Caco-2 (cell line): ENCODE data around the gene SLC44A1. TPM values are rescaled to one million over a fixed set of nuclear protein-coding genes. Genes with fewer than 3 reads are reported as not detected.

Source experiments
- BruUV-seq: library from RNA; stranded (reverse); fragments of 400-500 nt; replicated peaks from 2 replicates; lab custom pipeline; 2021; lab: Mats Ljungman, UMichigan
- CTCF ChIA-PET: fragments of 300-600 bp; sonication (Branson Sonifier 250); formaldehyde crosslinking; loops from one replicate; lab custom pipeline; 2022; ENCODE audit warnings: antibody characterized with exemption; lab: Charles Lee
- POLR2A ChIA-PET: fragments of 300-600 bp; sonication (Branson Sonifier 250); formaldehyde crosslinking; loops from one replicate; lab custom pipeline; 2022; ENCODE audit warnings: antibody characterized with exemption; lab: Charles Lee
- DNase-seq, 2 experiments: peaks; one replicate each; pipeline versions ENCODE4 v3.0.0 to v3.0.0-alpha.2; 2020 to 2022
- H3K27me3 ChIP-seq: replicated peaks from 2 replicates; pipeline ENCODE4 v1.6.0; 2011; ENCODE audit warnings: low read length; ENCODE audit not compliant: control insufficient read depth, insufficient read depth
- H3K36me3 ChIP-seq: 2 replicates; pipeline ENCODE4 v1.5.1; 2011; ENCODE audit warnings: low read length; ENCODE audit not compliant: control insufficient read depth, insufficient read depth
- H3K4me1 ChIP-seq: fragments of 250-450 bp; sonication (Bioruptor Pico); 2 replicates; pipeline ENCODE4 v1.5.1; 2020; ENCODE audit warnings: mild to moderate bottlenecking
- H3K4me3 ChIP-seq: 2 replicates; pipeline ENCODE4 v1.5.1; 2011; ENCODE audit warnings: low read depth, mild to moderate bottlenecking, control low read depth, low read length
- H3K9me3 ChIP-seq: fragments of 250-450 bp; sonication (Bioruptor Pico); 2 replicates; pipeline ENCODE4 v1.5.1; 2020; ENCODE audit warnings: mild to moderate bottlenecking, moderate library complexity
- H3K27ac Mint-ChIP-seq: one replicate; pipeline ENCODE4 v1.8.0; 2022; ENCODE audit warnings: mixed read lengths; ENCODE audit not compliant: unreplicated experiment
- H3K27me3 Mint-ChIP-seq: one replicate; pipeline ENCODE4 v1.8.0; 2022; ENCODE audit warnings: mixed read lengths; ENCODE audit not compliant: insufficient read depth, unreplicated experiment
- H3K36me3 Mint-ChIP-seq: one replicate; pipeline ENCODE4 v1.8.0; 2022; ENCODE audit warnings: mild to moderate bottlenecking, mixed read lengths; ENCODE audit not compliant: insufficient read depth, unreplicated experiment
- H3K4me1 Mint-ChIP-seq: one replicate; pipeline ENCODE4 v1.8.0; 2022; ENCODE audit warnings: low read depth, mixed read lengths; ENCODE audit not compliant: unreplicated experiment
- H3K4me3 Mint-ChIP-seq: one replicate; pipeline ENCODE4 v1.8.0; 2022; ENCODE audit warnings: mild to moderate bottlenecking, moderate library complexity, mixed read lengths; ENCODE audit not compliant: unreplicated experiment
- H3K9me3 Mint-ChIP-seq: one replicate; pipeline ENCODE4 v1.8.0; 2022; ENCODE audit warnings: mixed read lengths; ENCODE audit not compliant: unreplicated experiment
- CTCF ChIP-seq, 2 experiments: fragments of 200-600 bp in 1 of 2; IDR thresholded peaks; 1 replicate in 1 of 2; 2 replicates in 1 of 2; pipeline versions ENCODE4 v1.5.1 to v1.8.0; 2011 to 2022; ENCODE audit warnings: antibody characterized with exemption in 1 of 2, control low read depth in 1 of 2, inconsistent platforms in 1 of 2, low read depth in 1 of 2, low read length in 1 of 2, mild to moderate bottlenecking in 1 of 2, moderate library complexity in 1 of 2; ENCODE audit not compliant: insufficient read depth in 1 of 2, severe bottlenecking in 1 of 2, unreplicated experiment in 1 of 2
- intact Hi-C: fragments of 100-400 bp; cut with micrococcal nuclease; formaldehyde crosslinking; loops from one replicate; pipeline ENCODE4 v1.10.0; 2022; ENCODE audit not compliant: unreplicated experiment
- total RNA-seq: library from RNA; stranded (reverse); gene quantifications from 2 replicates; pipeline ENCODE4 v1.2.3, GENCODE V29; 2022

Gene SLC44A1
- total RNA-seq, 1 experiment from 2014 or later: 45.8 TPM

GRCh38 chr9:105242557-105242956, 1.9 kb upstream of the SLC44A1 start:
- no peak for DNase-seq
- Mint-ChIP-seq H3K4me3 (no peak overlapping the region), H3K9me3 (no peaks in the 10 kb centered on the region), H3K4me1 (peaks cover 16% of the 10 kb centered on the region), H3K27ac (no peak overlapping the region), H3K27me3 (no peaks in the 10 kb centered on the region), H3K36me3 (peaks cover 15% of the 10 kb centered on the region)
- no peaks in the 10 kb centered on the region for H3K27me3 ChIP-seq
- H3K36me3 ChIP-seq: no peaks in the 10 kb centered on the region
- peaks cover 12% of the 10 kb centered on the region for H3K4me1 ChIP-seq
- H3K9me3 ChIP-seq: no peaks in the 10 kb centered on the region
- TF ChIP-seq CTCF (IDR thresholded peaks at IDR 0.05; ENCODE audit: insufficient read depth in 1 of 2, low read depth in 1 of 2, low read length in 1 of 2, severe bottlenecking in 1 of 2, unreplicated experiment in 1 of 2): no peak
- no TSS peak for BruUV-seq
- H3K4me3 ChIP-seq: no peak overlapping the region
- ChIA-PET CTCF (no interaction called here), POLR2A (no interaction called here)
- intact Hi-C loops: loop anchor here (10.0 kb wide), 2 partner anchors 178 to 378 kb away; no protein-coding TSS in a partner anchor

GRCh38 chr9:105243015-105243686, 1.3 kb upstream of the SLC44A1 start:
- peaks cover 14% of the 10 kb centered on the region for H3K4me1 ChIP-seq
- intact Hi-C loops: loop anchor here (10.0 kb wide), 2 partner anchors 178 to 378 kb away; no protein-coding TSS in a partner anchor
- no peak overlapping the region for H3K4me3 ChIP-seq
- BruUV-seq: no TSS peak
- Mint-ChIP-seq H3K36me3 (peaks cover 15% of the 10 kb centered on the region), H3K27me3 (no peaks in the 10 kb centered on the region), H3K4me3 (no peak overlapping the region), H3K27ac (no peak overlapping the region), H3K4me1 (peaks cover 16% of the 10 kb centered on the region), H3K9me3 (no peaks in the 10 kb centered on the region)
- no peaks in the 10 kb centered on the region for H3K9me3 ChIP-seq
- TF ChIP-seq CTCF (IDR thresholded peaks at IDR 0.05; ENCODE audit: insufficient read depth in 1 of 2, low read depth in 1 of 2, low read length in 1 of 2, severe bottlenecking in 1 of 2, unreplicated experiment in 1 of 2): no peak
- ChIA-PET CTCF (no interaction called here), POLR2A (no interaction called here)
- DNase-seq: no peak
- H3K36me3 ChIP-seq: no peaks in the 10 kb centered on the region
- H3K27me3 ChIP-seq: no peaks in the 10 kb centered on the region

GRCh38 chr9:105244734-105245028, 230 bp downstream of the SLC44A1 start:
- no peaks in the 10 kb centered on the region for H3K36me3 ChIP-seq
- no peak for DNase-seq
- ChIA-PET POLR2A (interaction anchor here (0.5 to 2.0 kb wide), 11 partner anchors 20 to 318 kb away, joined by 3 to 14 read pairs (median 4); no protein-coding TSS in a partner anchor), CTCF (interaction anchor here (0.7 to 2.1 kb wide), 13 partner anchors 9 to 381 kb away, joined by 3 to 12 read pairs (median 4); partner anchors contain the start of gene ABCA1)
- TF ChIP-seq CTCF (IDR thresholded peaks at IDR 0.05; ENCODE audit: insufficient read depth in 1 of 2, low read depth in 1 of 2, low read length in 1 of 2, severe bottlenecking in 1 of 2, unreplicated experiment in 1 of 2): no peak
- peaks cover 15% of the 10 kb centered on the region for H3K36me3 Mint-ChIP-seq
- peak overlapping the region; percentile 91 for H3K27ac Mint-ChIP-seq
- no TSS peak for BruUV-seq
- H3K4me1 ChIP-seq: peaks cover 14% of the 10 kb centered on the region
- intact Hi-C loops: loop anchor here (1.0 to 10.0 kb wide), 9 partner anchors 53 to 463 kb away; no protein-coding TSS in a partner anchor
- H3K4me3 ChIP-seq: peak overlapping the region; percentile 76
- H3K27me3 ChIP-seq: no peaks in the 10 kb centered on the region
- no peaks in the 10 kb centered on the region for H3K9me3 ChIP-seq
- H3K9me3 Mint-ChIP-seq: no peaks in the 10 kb centered on the region
- H3K27me3 Mint-ChIP-seq: no peaks in the 10 kb centered on the region
- peak overlapping the region; percentile 97 for H3K4me3 Mint-ChIP-seq
- H3K4me1 Mint-ChIP-seq: peaks cover 23% of the 10 kb centered on the region
